ENCODE results near the gene ACTR2. TPM values are rescaled to one million over a fixed set of nuclear protein-coding genes. Genes with fewer than 3 reads are reported as not detected.
A peak's percentile ranks its signal among the peaks of the same experiment; 100 is the strongest.

ACTR2 gene
- total RNA-seq, 3 donors from 2014 or later = 235 to 273 (median 268) TPM

GRCh38 chr2:65264821-65265670 lies 37.4 kb downstream of the ACTR2 start:
- peak in 1 of 3 donors; percentile 74 for DNase-seq
- peak; percentile 22 for TF ChIP-seq CTCF (IDR thresholded peaks at IDR 0.05)
- no peaks in the 10 kb centered on the region for H3K36me3 ChIP-seq (ENCODE audit: low read depth)
- H3K9me3 ChIP-seq = no peaks in the 10 kb centered on the region
- ATAC-seq = peak; percentile 88
- H3K4me1 ChIP-seq (ENCODE audit: low read depth) = peaks cover 6% of the 10 kb centered on the region
- no peak overlapping the region for H3K4me3 ChIP-seq
- intact Hi-C loops (cut with DNase I, micrococcal nuclease) = loop anchor here in 1 of 2 donors (2.0 kb wide), 1 partner anchor 288 kb away; no protein-coding TSS in a partner anchor

GRCh38 chr2:65265671-65266045 lies 38.0 kb downstream of the ACTR2 start:
- no peak for DNase-seq
- intact Hi-C loops (cut with DNase I, micrococcal nuclease) = loop anchor here in 1 of 2 donors (2.0 kb wide), 1 partner anchor 287 kb away; no protein-coding TSS in a partner anchor
- Histone ChIP-seq H3K4me3 (no peak overlapping the region), H3K4me1 (ENCODE audit: low read depth) (peaks cover 6% of the 10 kb centered on the region), H3K9me3 (no peaks in the 10 kb centered on the region), H3K36me3 (ENCODE audit: low read depth) (no peaks in the 10 kb centered on the region)
- TF ChIP-seq CTCF (IDR thresholded peaks at IDR 0.05) = no peak
- no peak for ATAC-seq

GRCh38 chr2:65267008-65267407 lies 39.4 kb downstream of the ACTR2 start:
- Histone ChIP-seq H3K4me3 (no peak overlapping the region), H3K4me1 (ENCODE audit: low read depth) (peaks cover 6% of the 10 kb centered on the region), H3K36me3 (ENCODE audit: low read depth) (no peaks in the 10 kb centered on the region), H3K9me3 (no peaks in the 10 kb centered on the region)
- intact Hi-C loops (cut with DNase I, micrococcal nuclease) = no loop called here
- ATAC-seq = no peak
- no peak for DNase-seq
- no peak for TF ChIP-seq CTCF (IDR thresholded peaks at IDR 0.05)

GRCh38 chr2:65268957-65269356 lies 41.3 kb downstream of the ACTR2 start:
- intact Hi-C loops (cut with DNase I, micrococcal nuclease) = no loop called here
- DNase-seq (no peak), ATAC-seq (no peak)
- peaks cover 6% of the 10 kb centered on the region for H3K4me1 ChIP-seq (ENCODE audit: low read depth)
- H3K36me3 ChIP-seq (ENCODE audit: low read depth) = peaks cover 3% of the 10 kb centered on the region
- no peak overlapping the region for H3K4me3 ChIP-seq
- H3K9me3 ChIP-seq = no peaks in the 10 kb centered on the region
- no peak for TF ChIP-seq CTCF (IDR thresholded peaks at IDR 0.05)

GRCh38 chr2:65273344-65273743 lies 45.7 kb downstream of the ACTR2 start:
- Histone ChIP-seq H3K4me1 (ENCODE audit: low read depth) (no peaks in the 10 kb centered on the region), H3K4me3 (no peak overlapping the region), H3K36me3 (ENCODE audit: low read depth) (peaks cover 3% of the 10 kb centered on the region), H3K9me3 (no peaks in the 10 kb centered on the region)
- no peak for ATAC-seq
- intact Hi-C loops (cut with DNase I, micrococcal nuclease) = no loop called here
- no peak for DNase-seq
- TF ChIP-seq CTCF (IDR thresholded peaks at IDR 0.05) = no peak
